Esophagus squamous epithelium (tissue), 5 donors: ENCODE data around the gene PPP1R12C. TPM values are rescaled to one million over a fixed set of nuclear protein-coding genes. Genes with fewer than 3 reads are reported as not detected.

Experiments used
- DNase-seq: peaks from one replicate; lab custom pipeline; 2025; lab: John Stamatoyannopoulos, UW
- H3K27ac ChIP-seq, 4 donors: fragments of 200-600 bp; sonication (generic); one replicate each; pipeline ENCODE4 v1.5.1; 2016 to 2019; ENCODE audit warnings: mild to moderate bottlenecking in 1 of 4
- H3K27me3 ChIP-seq, 4 donors: fragments of 200-600 bp; sonication (generic); 1 replicate in 3 of 4; 2 replicates in 1 of 4; pipeline versions ENCODE4 v1.5.1 to v1.6.0; 2017 to 2021; ENCODE audit warnings: antibody characterized with exemption in 1 of 4
- H3K36me3 ChIP-seq, 3 donors: fragments of 200-600 bp; sonication (generic); one replicate each; pipeline ENCODE4 v1.5.1; 2016 to 2019
- H3K4me1 ChIP-seq, 3 donors: fragments of 200-600 bp; sonication (generic); one replicate each; pipeline ENCODE4 v1.5.1; 2017 to 2019
- H3K4me3 ChIP-seq, 4 donors: fragments of 200-600 bp; sonication (generic); 1 replicate in 3 of 4; 2 replicates in 1 of 4; pipeline ENCODE4 v1.5.1; 2016 to 2019; ENCODE audit warnings: mild to moderate bottlenecking in 2 of 4, moderate library complexity in 1 of 4
- H3K9me3 ChIP-seq, 3 donors: fragments of 200-600 bp; sonication (generic); one replicate each; pipeline ENCODE4 v1.5.1; 2016 to 2019
- CTCF ChIP-seq, 6 experiments: fragments of 450-650 bp in 4 of 6; fragments of 200-600 bp in 2 of 6; sonication (generic) in 2 of 6; IDR thresholded peaks; one replicate each; pipeline ENCODE4 v1.5.1; 2016 to 2019; ENCODE audit warnings: antibody characterized with exemption in 6 of 6, mild to moderate bottlenecking in 4 of 6, moderate library complexity in 4 of 6
- POLR2A ChIP-seq, 4 donors: fragments of 450-650 bp; IDR thresholded peaks; one replicate each; pipeline ENCODE4 v1.6.1; 2017; ENCODE audit warnings: antibody characterized with exemption in 4 of 4, mild to moderate bottlenecking in 4 of 4, moderate library complexity in 3 of 4
- WGBS, 2 donors: methylation state at CpG; one replicate each; pipeline ENCODE4 v1.1.5; 2018; 5-methylcytosine and 5-hydroxymethylcytosine counted together
- intact Hi-C: fragments of 100-400 bp; cut with DNase I; formaldehyde crosslinking; loops from one replicate; pipeline ENCODE4 v1.15.0; 2022
- total RNA-seq, 4 donors: library from RNA; depleted of rRNA; stranded (reverse); fragments of >200 nt; gene quantifications; one replicate each; pipeline ENCODE4 v1.1.0, GENCODE V29; 2016
- donor health status: DM: yes; HTN: yes; CAD: no.

The PPP1R12C gene
- total RNA-seq, 4 donors from 2014 or later, result 35.1 to 89.1 (median 43.7) TPM

- intact Hi-C loops, result no loop called here
- WGBS, 2 donors, result 11 to 51% methylated on average over 9 to 10 of the region's 22 CpGs
- TF ChIP-seq CTCF (IDR thresholded peaks at IDR 0.05) (no peak), POLR2A (IDR thresholded peaks at IDR 0.05) (no peak)
- peaks cover 16 to 44% (median 31%) of the 10 kb centered on the region in 3 donors for H3K4me1 ChIP-seq
- no peaks in the 10 kb centered on the region for H3K9me3 ChIP-seq
- DNase-seq, result no peak
- peak overlapping the region; percentile 69 to 98 (median 92) for H3K4me3 ChIP-seq
- H3K36me3 ChIP-seq, result no peaks in the 10 kb centered on the region
- H3K27ac ChIP-seq, result peak overlapping the region; percentile 89 to 99 (median 94)
- peaks cover 0 to 8% (median 0%) of the 10 kb centered on the region in 4 donors for H3K27me3 ChIP-seq
Observed at GRCh38 chr19:55118401-55118991, 1.1 kb upstream of the PPP1R12C start.

- peaks cover 21 to 51% (median 35%) of the 10 kb centered on the region in 3 donors for H3K4me1 ChIP-seq
Observed at GRCh38 chr19:55117663-55118391, 390 bp upstream of the PPP1R12C start.

GRCh38 chr19:55116232-55116858 is 1.1 kb downstream of the PPP1R12C start:
- H3K27me3 ChIP-seq, result no peaks in the 10 kb centered on the region
- H3K9me3 ChIP-seq, result no peaks in the 10 kb centered on the region
- intact Hi-C loops, result no loop called here
- peaks cover 21 to 64% (median 46%) of the 10 kb centered on the region in 3 donors for H3K4me1 ChIP-seq
- no peak for DNase-seq
- TF ChIP-seq POLR2A (IDR thresholded peaks at IDR 0.05), result peak in 1 of 4 donors; percentile 33
- no peak for TF ChIP-seq CTCF (IDR thresholded peaks at IDR 0.05)
- peak overlapping the region; percentile 69 to 98 (median 92) for H3K4me3 ChIP-seq
- peak overlapping the region; percentile 89 to 99 (median 94) for H3K27ac ChIP-seq
- peaks cover 0 to 14% (median 0%) of the 10 kb centered on the region in 3 donors for H3K36me3 ChIP-seq
- 0 to 1% methylated on average over 25 of the region's 25 CpGs for WGBS, 2 donors

More at GRCh38 chr19:55117663-55118391, 390 bp upstream of the PPP1R12C start:
- Histone ChIP-seq H3K27me3 (peaks cover 0 to 1% (median 0%) of the 10 kb centered on the region in 4 donors), H3K4me3 (peak overlapping the region; percentile 69 to 98 (median 92)), H3K9me3 (no peaks in the 10 kb centered on the region), H3K27ac (peak overlapping the region; percentile 89 to 99 (median 94)), H3K36me3 (peaks cover 0 to 2% (median 0%) of the 10 kb centered on the region in 3 donors)
- intact Hi-C loops, result no loop called here
- 0 to 1% methylated on average over 27 to 30 of the region's 44 CpGs for WGBS, 2 donors
- peak; percentile 92 for DNase-seq
- TF ChIP-seq POLR2A (IDR thresholded peaks at IDR 0.05), result peak in 1 of 4 donors; percentile 21
- TF ChIP-seq CTCF (IDR thresholded peaks at IDR 0.05), result peak in 2 of 6 experiments; percentile 12 to 50

- Histone ChIP-seq H3K27ac (peak overlapping the region; percentile 89 to 99 (median 94)), H3K4me3 (peak overlapping the region; percentile 69 to 98 (median 92)), H3K27me3 (no peaks in the 10 kb centered on the region), H3K36me3 (peaks cover 0 to 17% (median 0%) of the 10 kb centered on the region in 3 donors), H3K4me1 (peaks cover 21 to 66% (median 46%) of the 10 kb centered on the region in 3 donors), H3K9me3 (no peaks in the 10 kb centered on the region)
- no peak for TF ChIP-seq POLR2A (IDR thresholded peaks at IDR 0.05)
- no peak for TF ChIP-seq CTCF (IDR thresholded peaks at IDR 0.05)
- no peak for DNase-seq
- intact Hi-C loops, result no loop called here
- WGBS, 2 donors, result 50 to 65% methylated on average over 5 to 13 of the region's 13 CpGs
Observed at GRCh38 chr19:55115446-55116065, 1.9 kb downstream of the PPP1R12C start.
